ENCODE measurements around the gene IER2.

Gene IER2

GRCh38 chr19:13129384-13129783 lies 20.8 kb upstream of the IER2 start:
- TF ChIP-seq, protein P1, sequence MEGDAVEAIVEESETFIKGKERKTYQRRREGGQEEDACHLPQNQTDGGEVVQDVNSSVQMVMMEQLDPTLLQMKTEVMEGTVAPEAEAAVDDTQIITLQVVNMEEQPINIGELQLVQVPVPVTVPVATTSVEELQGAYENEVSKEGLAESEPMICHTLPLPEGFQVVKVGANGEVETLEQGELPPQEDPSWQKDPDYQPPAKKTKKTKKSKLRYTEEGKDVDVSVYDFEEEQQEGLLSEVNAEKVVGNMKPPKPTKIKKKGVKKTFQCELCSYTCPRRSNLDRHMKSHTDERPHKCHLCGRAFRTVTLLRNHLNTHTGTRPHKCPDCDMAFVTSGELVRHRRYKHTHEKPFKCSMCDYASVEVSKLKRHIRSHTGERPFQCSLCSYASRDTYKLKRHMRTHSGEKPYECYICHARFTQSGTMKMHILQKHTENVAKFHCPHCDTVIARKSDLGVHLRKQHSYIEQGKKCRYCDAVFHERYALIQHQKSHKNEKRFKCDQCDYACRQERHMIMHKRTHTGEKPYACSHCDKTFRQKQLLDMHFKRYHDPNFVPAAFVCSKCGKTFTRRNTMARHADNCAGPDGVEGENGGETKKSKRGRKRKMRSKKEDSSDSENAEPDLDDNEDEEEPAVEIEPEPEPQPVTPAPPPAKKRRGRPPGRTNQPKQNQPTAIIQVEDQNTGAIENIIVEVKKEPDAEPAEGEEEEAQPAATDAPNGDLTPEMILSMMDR (IDR thresholded peaks at IDR 0.05; ENCODE audit: low read depth, low read length, missing control alignments): no peak
- in situ Hi-C loops (cut with HindIII; ENCODE audit: low pct_ligation_motif_present, low sequenced_read_pairs): no loop called here
- DNase-seq: no peak
- Histone ChIP-seq H3K36me3 (replicated peaks) (peaks cover 28% of the 10 kb centered on the region), H3K27me3 (replicated peaks) (no peaks in the 10 kb centered on the region), H3K27ac (no peak overlapping the region), H3K4me3 (ENCODE audit: low read depth, low read length) (no peak overlapping the region)

DNA sequence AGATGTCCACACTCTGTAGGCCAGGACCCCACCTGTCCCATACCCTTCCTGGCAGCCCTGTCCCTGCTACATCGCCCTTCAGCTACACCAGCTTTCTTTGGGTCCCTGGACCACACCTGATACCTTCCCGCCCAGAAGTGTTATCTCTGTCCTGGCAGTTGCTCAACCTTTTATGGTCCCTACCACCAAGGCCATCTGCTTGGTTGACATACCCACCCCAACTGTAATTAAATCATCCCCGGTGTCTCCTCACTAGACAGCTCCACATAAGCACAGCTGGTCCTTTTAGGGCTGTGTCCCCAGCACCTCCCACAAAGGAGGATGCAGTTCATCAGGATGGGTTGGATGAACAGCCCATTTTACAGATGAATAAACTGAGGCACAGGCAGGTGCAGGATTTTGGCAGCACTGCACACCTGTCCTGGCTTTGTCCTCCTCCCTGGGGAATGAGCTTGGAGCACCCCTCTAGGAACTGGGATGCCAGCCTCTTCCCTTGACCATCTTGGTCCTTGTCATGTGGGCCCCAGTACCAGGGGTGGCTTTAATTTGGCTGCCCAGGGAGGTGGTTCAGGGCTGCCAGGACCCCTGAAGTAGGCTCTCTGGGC lies 19.2 kb upstream of the IER2 start:
- Histone ChIP-seq H3K36me3 (replicated peaks) (peaks cover 36% of the 10 kb centered on the region), H3K27me3 (replicated peaks) (no peaks in the 10 kb centered on the region), H3K27ac (no peak overlapping the region), H3K4me3 (ENCODE audit: low read depth, low read length) (no peak overlapping the region)
- in situ Hi-C loops (cut with HindIII; ENCODE audit: low pct_ligation_motif_present, low sequenced_read_pairs): no loop called here
- TF ChIP-seq, protein P1 (IDR thresholded peaks at IDR 0.05; ENCODE audit: low read depth, low read length, missing control alignments): no peak
- no peak for DNase-seq

- peak; percentile 66 for DNase-seq
- Histone ChIP-seq H3K27me3 (replicated peaks) (no peaks in the 10 kb centered on the region), H3K27ac (peak overlapping the region; percentile 65), H3K4me3 (ENCODE audit: low read depth, low read length) (no peak overlapping the region), H3K36me3 (replicated peaks) (peaks cover 45% of the 10 kb centered on the region)
- TF ChIP-seq, protein P1 (IDR thresholded peaks at IDR 0.05; ENCODE audit: low read depth, low read length, missing control alignments): no peak
- in situ Hi-C loops (cut with HindIII; ENCODE audit: low pct_ligation_motif_present, low sequenced_read_pairs): no loop called here
Observed at GRCh38 chr19:13132471-13133180, 17.6 kb upstream of the IER2 start.

- H3K27me3 ChIP-seq (replicated peaks): no peaks in the 10 kb centered on the region
- in situ Hi-C loops (cut with HindIII; ENCODE audit: low pct_ligation_motif_present, low sequenced_read_pairs): no loop called here
- TF ChIP-seq, protein P1 (IDR thresholded peaks at IDR 0.05; ENCODE audit: low read depth, low read length, missing control alignments): no peak
- no peak overlapping the region for H3K27ac ChIP-seq
- peaks cover 52% of the 10 kb centered on the region for H3K36me3 ChIP-seq (replicated peaks)
- no peak overlapping the region for H3K4me3 ChIP-seq (ENCODE audit: low read depth, low read length)
- DNase-seq: no peak
Observed at GRCh38 chr19:13133241-13133870, 16.9 kb upstream of the IER2 start.

DNA sequence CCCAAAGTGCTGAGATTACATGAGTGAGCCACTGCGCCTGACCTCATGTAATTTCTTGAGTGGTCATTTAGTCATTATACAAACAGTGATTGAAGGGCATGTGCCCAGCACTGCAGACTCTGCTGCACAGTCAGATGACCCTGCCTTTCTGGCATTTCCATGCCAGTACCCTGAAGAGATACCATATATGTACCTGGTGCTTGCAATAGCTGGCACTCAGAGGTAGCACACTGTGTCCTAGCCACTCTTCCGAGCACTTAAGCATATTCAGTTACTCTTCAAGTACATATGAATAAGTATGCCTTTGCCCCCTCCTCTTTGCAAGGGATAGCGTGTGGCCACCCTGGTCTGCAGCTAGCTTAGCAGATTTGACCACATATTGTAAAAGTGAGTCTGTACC lies 15.6 kb upstream of the IER2 start:
- no peaks in the 10 kb centered on the region for H3K27me3 ChIP-seq (replicated peaks)
- H3K27ac ChIP-seq: peak overlapping the region; percentile 31
- in situ Hi-C loops (cut with HindIII; ENCODE audit: low pct_ligation_motif_present, low sequenced_read_pairs): no loop called here
- no peak overlapping the region for H3K4me3 ChIP-seq (ENCODE audit: low read depth, low read length)
- DNase-seq: no peak
- TF ChIP-seq, protein P1 (IDR thresholded peaks at IDR 0.05; ENCODE audit: low read depth, low read length, missing control alignments): no peak
- H3K36me3 ChIP-seq (replicated peaks): peaks cover 55% of the 10 kb centered on the region

Measured in brain microvascular endothelial cell (primary cell).